H7 (cell line): ENCODE data around the gene PAXIP1. TPM values are rescaled to one million over a fixed set of nuclear protein-coding genes. Genes with fewer than 3 reads are reported as not detected.
A peak's percentile ranks its signal among the peaks of the same experiment; 100 is the strongest.

Experiments
- DNase-seq: peaks from one replicate; pipeline ENCODE4 v3.0.0; 2012
- H3K27me3 ChIP-seq: 2 replicates; pipeline ENCODE4 v1.6.0; 2011; ENCODE audit warnings: mild to moderate bottlenecking, low read length; ENCODE audit not compliant: control insufficient read depth, insufficient read depth
- H3K36me3 ChIP-seq: replicated peaks from 2 replicates; pipeline ENCODE4 v1.5.1; 2011; ENCODE audit warnings: low read length; ENCODE audit not compliant: control insufficient read depth, insufficient read depth
- H3K4me3 ChIP-seq: 2 replicates; pipeline ENCODE4 v1.5.1; 2011; ENCODE audit warnings: low read depth, mild to moderate bottlenecking, control low read depth, low read length, moderate library complexity; ENCODE audit not compliant: insufficient read depth
- total RNA-seq: library from RNA; depleted of rRNA; stranded (reverse); fragments of >200 nt; shearing (Covaris generic); gene quantifications from 2 replicates; pipeline ENCODE4 v1.2.3, GENCODE V29; 2014

Gene PAXIP1
- total RNA-seq, 1 experiment from 2014 or later: 21.9 TPM

- Histone ChIP-seq H3K36me3 (no peaks in the 10 kb centered on the region), H3K4me3 (no peak overlapping the region), H3K27me3 (peaks cover 3% of the 10 kb centered on the region; the same call in 1 of the 2 replicates)
- no peak for DNase-seq
These were observed 85.8 kb downstream of the PAXIP1 start for GRCh38 chr7:154916856-154917807.

- Histone ChIP-seq H3K27me3 (peaks cover 3% of the 10 kb centered on the region; the same call in 1 of the 2 replicates), H3K36me3 (no peaks in the 10 kb centered on the region), H3K4me3 (no peak overlapping the region)
- no peak for DNase-seq
These were observed 86.5 kb downstream of the PAXIP1 start for GRCh38 chr7:154916381-154916780.

- Histone ChIP-seq H3K36me3 (no peaks in the 10 kb centered on the region), H3K4me3 (no peak overlapping the region), H3K27me3 (peaks cover 3% of the 10 kb centered on the region; the same call in 1 of the 2 replicates)
- DNase-seq: no peak
These were observed 87.3 kb downstream of the PAXIP1 start for GRCh38 chr7:154915600-154915999.

- no peaks in the 10 kb centered on the region for H3K36me3 ChIP-seq
- peaks cover 3% of the 10 kb centered on the region; the same call in 1 of the 2 replicates for H3K27me3 ChIP-seq
- no peak overlapping the region for H3K4me3 ChIP-seq
- DNase-seq: peak; percentile 80
These were observed 87.9 kb downstream of the PAXIP1 start for GRCh38 chr7:154914996-154915380.

GRCh38 chr7:154914308-154914995 lies 88.5 kb downstream of the PAXIP1 start:
- H3K4me3 ChIP-seq: no peak overlapping the region
- no peaks in the 10 kb centered on the region for H3K36me3 ChIP-seq
- DNase-seq: peak; percentile 62
- peaks cover 3% of the 10 kb centered on the region; the same call in 1 of the 2 replicates for H3K27me3 ChIP-seq

- Histone ChIP-seq H3K27me3 (peaks cover 3% of the 10 kb centered on the region; the same call in 1 of the 2 replicates), H3K4me3 (no peak overlapping the region), H3K36me3 (no peaks in the 10 kb centered on the region)
- peak; percentile 95 for DNase-seq
These were observed 89.2 kb downstream of the PAXIP1 start for GRCh38 chr7:154913638-154914307.

- no peak for DNase-seq
- Histone ChIP-seq H3K27me3 (peaks cover 3% of the 10 kb centered on the region; the same call in 1 of the 2 replicates), H3K4me3 (no peak overlapping the region), H3K36me3 (no peaks in the 10 kb centered on the region)
These were observed 89.9 kb downstream of the PAXIP1 start for GRCh38 chr7:154912871-154913637.

- Histone ChIP-seq H3K27me3 (peaks cover 3% of the 10 kb centered on the region; the same call in 1 of the 2 replicates), H3K36me3 (no peaks in the 10 kb centered on the region), H3K4me3 (no peak overlapping the region)
- no peak for DNase-seq
These were observed 91.0 kb downstream of the PAXIP1 start for GRCh38 chr7:154911862-154912455.

- Histone ChIP-seq H3K36me3 (no peaks in the 10 kb centered on the region), H3K4me3 (no peak overlapping the region), H3K27me3 (peaks cover 3% of the 10 kb centered on the region; the same call in 1 of the 2 replicates)
- DNase-seq: no peak
These were observed 91.5 kb downstream of the PAXIP1 start for GRCh38 chr7:154911411-154911810.

GRCh38 chr7:154910977-154911376 lies 91.9 kb downstream of the PAXIP1 start:
- H3K27me3 ChIP-seq: peaks cover 3% of the 10 kb centered on the region; the same call in 1 of the 2 replicates
- H3K4me3 ChIP-seq: no peak overlapping the region
- no peaks in the 10 kb centered on the region for H3K36me3 ChIP-seq
- no peak for DNase-seq

- Histone ChIP-seq H3K4me3 (no peak overlapping the region), H3K27me3 (peaks cover 3% of the 10 kb centered on the region; the same call in 1 of the 2 replicates), H3K36me3 (no peaks in the 10 kb centered on the region)
- DNase-seq: no peak
These were observed 92.8 kb downstream of the PAXIP1 start for GRCh38 chr7:154910125-154910524.

- H3K36me3 ChIP-seq: no peaks in the 10 kb centered on the region
- DNase-seq: no peak
- peaks cover 3% of the 10 kb centered on the region; the same call in 1 of the 2 replicates for H3K27me3 ChIP-seq
- no peak overlapping the region for H3K4me3 ChIP-seq
These were observed 93.5 kb downstream of the PAXIP1 start for GRCh38 chr7:154909241-154910105.
